Measurements from ENCODE around the gene BPHL.

DNA sequence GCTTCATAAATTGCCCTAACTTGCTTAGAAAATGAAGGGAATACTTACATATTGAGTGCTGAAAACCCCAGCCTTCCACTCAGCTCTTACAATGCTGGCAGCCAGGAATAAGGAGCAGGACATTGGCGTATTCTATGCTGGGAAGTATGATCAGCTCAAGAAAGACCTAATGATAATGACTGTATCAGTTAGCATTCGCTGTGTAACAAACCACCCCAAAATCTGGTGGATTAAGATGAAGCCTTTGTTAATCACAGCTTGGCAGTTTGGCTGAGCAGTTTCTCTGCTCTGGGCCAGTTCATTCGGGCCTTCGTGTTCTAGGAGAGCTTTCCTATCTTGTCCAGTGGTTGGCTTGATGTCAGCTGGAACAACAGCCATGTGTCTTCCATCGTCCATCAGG is 72.3 kb downstream of the BPHL start:
- TF ChIP-seq GATA2 (IDR thresholded peaks at IDR 0.05; ENCODE audit: low read depth, low read length), result no peak
- TF ChIP-seq GATA3 (IDR thresholded peaks at IDR 0.05; ENCODE audit: low read depth, low read length), result no peak
